BE2C (cell line): Measurements from ENCODE around the gene STMND1.

Source experiments
- DNase-seq: peaks from one replicate; pipeline ENCODE4 v3.0.0-alpha.2; 2020
- H3K27me3 ChIP-seq: fragments of 250-450 bp; sonication (Bioruptor Pico); 2 replicates; pipeline ENCODE4 v1.5.1; 2020; ENCODE audit warnings: mild to moderate bottlenecking
- H3K36me3 ChIP-seq: fragments of 250-450 bp; sonication (Bioruptor Pico); 2 replicates; pipeline ENCODE4 v1.5.1; 2020; ENCODE audit warnings: mild to moderate bottlenecking
- H3K4me1 ChIP-seq: fragments of 250-450 bp; sonication (Bioruptor Pico); 2 replicates; pipeline ENCODE4 v1.5.1; 2020
- H3K4me3 ChIP-seq: 2 replicates; pipeline ENCODE4 v1.5.1; 2011; ENCODE audit warnings: low read depth, low read length
- H3K9me3 ChIP-seq: fragments of 250-450 bp; sonication (Bioruptor Pico); 2 replicates; pipeline ENCODE4 v1.5.1; 2020
- TF ChIP-seq, protein P1 (sequence below): IDR thresholded peaks from 2 replicates; pipeline ENCODE4 v1.5.1; 2012; ENCODE audit warnings: mild to moderate bottlenecking, low read depth, low read length

Gene STMND1

DNA sequence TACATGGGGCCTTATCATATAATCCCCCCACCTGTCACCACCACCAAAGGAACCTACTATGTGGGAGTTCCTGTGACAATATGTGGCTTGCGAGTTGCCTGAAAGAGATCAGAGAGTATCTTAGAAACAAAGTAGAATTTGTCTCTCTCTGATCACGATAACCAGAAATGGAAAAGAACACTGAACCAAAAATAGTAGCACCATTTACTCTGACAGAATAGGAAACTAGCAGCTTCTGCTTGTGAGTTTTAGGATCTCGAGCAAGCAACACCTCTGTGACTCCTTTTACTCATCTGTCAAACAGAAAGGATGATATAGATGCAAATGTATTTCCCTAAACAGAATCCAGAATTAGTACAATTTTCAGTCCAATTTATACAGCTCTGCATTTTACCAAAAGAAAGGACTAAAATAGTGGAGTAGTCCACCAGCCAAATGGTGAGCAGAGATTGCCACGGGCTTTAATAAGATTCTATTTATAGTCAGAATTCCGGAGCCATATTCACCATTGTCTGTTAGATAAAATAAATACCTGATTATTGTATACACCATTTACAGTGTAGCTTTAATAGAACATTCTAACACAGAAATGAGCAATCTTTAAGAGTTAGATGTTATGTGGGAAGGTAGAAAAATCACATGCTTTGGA lies 19.9 kb upstream of the STMND1 start:
- TF ChIP-seq, protein P1, sequence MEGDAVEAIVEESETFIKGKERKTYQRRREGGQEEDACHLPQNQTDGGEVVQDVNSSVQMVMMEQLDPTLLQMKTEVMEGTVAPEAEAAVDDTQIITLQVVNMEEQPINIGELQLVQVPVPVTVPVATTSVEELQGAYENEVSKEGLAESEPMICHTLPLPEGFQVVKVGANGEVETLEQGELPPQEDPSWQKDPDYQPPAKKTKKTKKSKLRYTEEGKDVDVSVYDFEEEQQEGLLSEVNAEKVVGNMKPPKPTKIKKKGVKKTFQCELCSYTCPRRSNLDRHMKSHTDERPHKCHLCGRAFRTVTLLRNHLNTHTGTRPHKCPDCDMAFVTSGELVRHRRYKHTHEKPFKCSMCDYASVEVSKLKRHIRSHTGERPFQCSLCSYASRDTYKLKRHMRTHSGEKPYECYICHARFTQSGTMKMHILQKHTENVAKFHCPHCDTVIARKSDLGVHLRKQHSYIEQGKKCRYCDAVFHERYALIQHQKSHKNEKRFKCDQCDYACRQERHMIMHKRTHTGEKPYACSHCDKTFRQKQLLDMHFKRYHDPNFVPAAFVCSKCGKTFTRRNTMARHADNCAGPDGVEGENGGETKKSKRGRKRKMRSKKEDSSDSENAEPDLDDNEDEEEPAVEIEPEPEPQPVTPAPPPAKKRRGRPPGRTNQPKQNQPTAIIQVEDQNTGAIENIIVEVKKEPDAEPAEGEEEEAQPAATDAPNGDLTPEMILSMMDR: no peak

DNA sequence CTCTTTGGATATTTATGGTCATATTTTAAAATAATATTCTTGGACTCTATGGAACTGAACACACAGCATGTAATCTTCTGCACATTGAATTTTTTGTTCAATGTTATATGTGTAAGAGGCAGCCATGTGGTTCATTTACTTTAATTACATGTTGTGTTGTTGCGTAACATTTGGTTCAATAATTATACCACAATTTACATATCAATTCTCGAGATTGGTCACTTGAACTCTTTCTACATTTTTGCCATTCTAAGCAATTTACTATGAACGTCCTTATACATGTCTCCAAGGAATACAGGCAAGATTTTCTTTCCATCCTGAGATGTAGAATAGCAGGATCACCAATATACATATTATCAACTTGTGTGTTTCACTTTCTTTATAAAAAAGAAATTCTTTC lies 18.5 kb upstream of the STMND1 start:
- Histone ChIP-seq H3K4me3 (no peak overlapping the region), H3K4me1 (no peaks in the 10 kb centered on the region), H3K27me3 (no peaks in the 10 kb centered on the region; the same call in 1 of the 2 replicates), H3K36me3 (no peaks in the 10 kb centered on the region), H3K9me3 (no peaks in the 10 kb centered on the region)
- TF ChIP-seq, protein P1: no peak
- DNase-seq: no peak

More for the DNA sequence above, 19.9 kb upstream of the STMND1 start:
- Histone ChIP-seq H3K4me1 (no peaks in the 10 kb centered on the region), H3K4me3 (no peak overlapping the region), H3K27me3 (no peaks in the 10 kb centered on the region; the same call in 1 of the 2 replicates), H3K36me3 (no peaks in the 10 kb centered on the region), H3K9me3 (no peaks in the 10 kb centered on the region)
- DNase-seq: no peak

DNA sequence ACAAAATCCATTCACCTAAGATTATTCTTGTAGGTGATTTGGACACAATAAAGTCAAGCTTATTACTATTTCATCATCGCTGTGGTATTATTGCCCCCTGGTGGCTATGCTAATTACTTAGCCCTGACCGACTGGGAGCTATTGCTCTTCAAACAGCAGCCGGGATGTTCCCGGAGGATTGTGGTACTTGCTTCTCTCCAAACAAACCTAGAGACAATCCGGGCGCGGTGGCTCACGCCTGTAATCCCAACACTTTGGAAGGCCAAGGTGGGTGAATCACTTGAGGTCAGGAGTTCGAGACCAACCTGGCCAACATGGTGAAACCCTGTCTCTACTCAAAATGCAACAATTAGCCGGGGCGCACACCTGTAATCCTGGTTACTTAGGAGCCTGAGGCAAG lies 15.4 kb upstream of the STMND1 start:
- H3K4me1 ChIP-seq: no peaks in the 10 kb centered on the region
- no peaks in the 10 kb centered on the region; the same call in 1 of the 2 replicates for H3K27me3 ChIP-seq
- H3K4me3 ChIP-seq: no peak overlapping the region
- peak; percentile 40 for DNase-seq
- no peaks in the 10 kb centered on the region for H3K36me3 ChIP-seq
- TF ChIP-seq, protein P1: peak; percentile 51
- no peaks in the 10 kb centered on the region for H3K9me3 ChIP-seq

DNA sequence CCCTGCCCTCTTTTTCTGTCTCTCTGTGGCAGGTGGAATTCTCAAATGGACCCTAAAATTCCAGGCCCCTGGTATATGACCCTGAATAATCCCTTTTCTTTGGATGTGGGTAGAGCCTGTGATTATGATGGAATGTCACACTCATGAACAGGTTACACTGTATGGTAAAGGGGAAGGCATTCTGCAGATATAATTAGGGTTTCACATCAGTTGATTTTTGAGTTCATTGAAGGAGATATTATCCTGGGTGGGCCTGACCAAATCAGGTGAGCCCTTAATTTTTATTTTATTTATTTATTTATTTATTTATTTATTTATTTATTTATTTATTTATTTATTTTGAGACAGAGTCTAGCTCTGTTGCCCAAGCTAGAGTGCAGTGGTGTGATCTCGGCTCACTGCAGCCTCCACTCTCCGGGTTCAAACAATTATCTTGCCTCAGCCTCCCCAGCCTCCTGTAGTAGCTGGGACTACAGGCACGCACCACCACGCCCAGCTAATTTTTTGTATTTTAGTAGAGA lies 13.7 kb upstream of the STMND1 start:
- H3K4me3 ChIP-seq: no peak overlapping the region
- H3K36me3 ChIP-seq: no peaks in the 10 kb centered on the region
- H3K27me3 ChIP-seq: no peaks in the 10 kb centered on the region; the same call in 1 of the 2 replicates
- DNase-seq: no peak
- no peaks in the 10 kb centered on the region for H3K4me1 ChIP-seq
- H3K9me3 ChIP-seq: no peaks in the 10 kb centered on the region
- TF ChIP-seq, protein P1: no peak

DNA sequence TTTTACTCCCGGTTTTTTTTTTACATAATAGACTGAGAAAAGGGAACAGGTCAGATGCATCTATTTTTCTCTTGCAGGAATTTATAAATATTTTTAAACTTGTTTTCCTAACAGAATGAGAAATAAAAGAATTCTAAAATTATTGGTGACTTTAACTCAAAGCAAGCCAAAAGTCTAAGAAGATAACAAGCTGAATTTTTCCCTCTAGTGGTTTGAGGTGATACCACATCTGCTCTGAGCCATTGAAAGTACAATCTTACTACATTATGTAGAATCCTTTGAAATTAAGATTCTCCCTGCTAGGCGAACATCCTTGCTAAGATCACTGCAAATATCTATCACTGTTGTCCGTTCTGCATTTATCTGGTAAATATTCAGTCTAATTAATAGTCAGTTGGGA lies 10.7 kb upstream of the STMND1 start:
- no peaks in the 10 kb centered on the region; the same call in 1 of the 2 replicates for H3K27me3 ChIP-seq
- no peaks in the 10 kb centered on the region for H3K4me1 ChIP-seq
- H3K9me3 ChIP-seq: no peaks in the 10 kb centered on the region
- no peaks in the 10 kb centered on the region for H3K36me3 ChIP-seq
- TF ChIP-seq, protein P1: peak; percentile 22; the same call in 1 of the 2 replicates
- no peak overlapping the region for H3K4me3 ChIP-seq
- DNase-seq: no peak

DNA sequence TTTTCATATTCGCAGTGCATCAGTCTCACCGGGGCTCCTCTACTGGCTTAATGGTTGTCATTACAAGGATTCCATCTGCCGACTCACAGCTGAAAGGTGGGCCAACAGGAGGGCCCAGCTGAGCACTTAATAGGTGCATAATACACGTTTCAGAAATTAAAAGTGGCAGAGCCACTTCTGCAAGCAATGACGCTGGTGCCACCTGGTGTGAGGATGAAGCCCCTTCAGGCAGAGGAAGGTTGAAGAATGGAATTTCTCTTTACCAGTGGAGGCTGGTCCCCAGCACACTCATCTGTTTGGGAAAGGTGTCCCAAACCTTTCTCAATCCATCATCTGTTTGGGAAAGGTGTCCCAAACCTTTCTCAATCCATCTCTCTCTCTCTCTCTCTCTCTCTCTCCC lies 8.2 kb upstream of the STMND1 start:
- no peaks in the 10 kb centered on the region for H3K36me3 ChIP-seq
- no peak overlapping the region for H3K4me3 ChIP-seq
- TF ChIP-seq, protein P1: peak; percentile 21; the same call in 1 of the 2 replicates
- H3K4me1 ChIP-seq: no peaks in the 10 kb centered on the region
- no peaks in the 10 kb centered on the region for H3K9me3 ChIP-seq
- H3K27me3 ChIP-seq: no peaks in the 10 kb centered on the region
- DNase-seq: no peak
